ENCODE results near the gene RPP30. TPM values are rescaled to one million over a fixed set of nuclear protein-coding genes. Genes with fewer than 3 reads are reported as not detected.

Gene RPP30
- total RNA-seq, 1 experiment from 2014 or later: 32.4 TPM

- TF ChIP-seq, protein P1, sequence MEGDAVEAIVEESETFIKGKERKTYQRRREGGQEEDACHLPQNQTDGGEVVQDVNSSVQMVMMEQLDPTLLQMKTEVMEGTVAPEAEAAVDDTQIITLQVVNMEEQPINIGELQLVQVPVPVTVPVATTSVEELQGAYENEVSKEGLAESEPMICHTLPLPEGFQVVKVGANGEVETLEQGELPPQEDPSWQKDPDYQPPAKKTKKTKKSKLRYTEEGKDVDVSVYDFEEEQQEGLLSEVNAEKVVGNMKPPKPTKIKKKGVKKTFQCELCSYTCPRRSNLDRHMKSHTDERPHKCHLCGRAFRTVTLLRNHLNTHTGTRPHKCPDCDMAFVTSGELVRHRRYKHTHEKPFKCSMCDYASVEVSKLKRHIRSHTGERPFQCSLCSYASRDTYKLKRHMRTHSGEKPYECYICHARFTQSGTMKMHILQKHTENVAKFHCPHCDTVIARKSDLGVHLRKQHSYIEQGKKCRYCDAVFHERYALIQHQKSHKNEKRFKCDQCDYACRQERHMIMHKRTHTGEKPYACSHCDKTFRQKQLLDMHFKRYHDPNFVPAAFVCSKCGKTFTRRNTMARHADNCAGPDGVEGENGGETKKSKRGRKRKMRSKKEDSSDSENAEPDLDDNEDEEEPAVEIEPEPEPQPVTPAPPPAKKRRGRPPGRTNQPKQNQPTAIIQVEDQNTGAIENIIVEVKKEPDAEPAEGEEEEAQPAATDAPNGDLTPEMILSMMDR (conservative IDR thresholded peaks at IDR 0.05): no peak
- no peak for TF ChIP-seq EZH2 (IDR thresholded peaks at IDR 0.05; ENCODE audit: low read depth)
Observed at GRCh38 chr10:90834326-90834725, 37.4 kb upstream of the RPP30 start.

DNA sequence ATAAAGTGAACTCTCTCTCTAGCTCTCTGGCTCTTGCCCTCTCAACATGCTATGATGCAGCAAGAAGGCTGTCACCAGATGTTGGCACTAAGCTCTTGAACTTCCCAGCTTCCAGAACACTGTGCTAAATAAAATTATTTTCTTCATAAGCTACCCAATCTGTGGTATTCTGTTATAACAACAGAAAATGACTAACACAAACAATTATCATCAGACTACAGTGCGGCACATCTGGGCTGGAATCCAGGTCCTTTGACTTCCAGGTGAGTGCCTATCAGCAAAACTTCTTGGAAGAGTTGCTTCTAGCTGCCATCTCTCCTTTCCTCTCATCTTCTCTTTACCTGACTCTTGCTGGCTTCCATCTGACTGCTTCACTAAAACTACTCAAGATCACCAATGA is 34.3 kb upstream of the RPP30 start:
- no peak for DNase-seq
- Histone ChIP-seq H3K4me2 (no peak overlapping the region), H3K27me3 (ENCODE audit: insufficient read depth, low read depth) (no peaks in the 10 kb centered on the region), H3K79me2 (ENCODE audit: low read depth) (no peaks in the 10 kb centered on the region), H2AFZ (no peak overlapping the region), H3K4me3 (no peak overlapping the region), H3K36me3 (ENCODE audit: low read depth) (no peaks in the 10 kb centered on the region), H3K9me3 (ENCODE audit: insufficient read depth, low read depth) (no peaks in the 10 kb centered on the region), H3K4me1 (replicated peaks; ENCODE audit: insufficient read depth) (no peaks in the 10 kb centered on the region), H3F3A (ENCODE audit: insufficient read depth, low read depth) (no peaks in the 10 kb centered on the region), H3K9me2 (ENCODE audit: insufficient read depth) (no peaks in the 10 kb centered on the region), H4K20me1 (ENCODE audit: insufficient read depth) (no peaks in the 10 kb centered on the region), H3K27ac (no peak overlapping the region)
- BruUV-seq (replicated peaks): no TSS peak
- ChIA-PET POLR2A (ENCODE audit: unreplicated experiment) (no interaction called here), CTCF (no interaction called here)
- no peak for TF ChIP-seq EZH2 (IDR thresholded peaks at IDR 0.05; ENCODE audit: low read depth)
- TF ChIP-seq, protein P1 (conservative IDR thresholded peaks at IDR 0.05): no peak
- intact Hi-C loops (cut with micrococcal nuclease; ENCODE audit: unreplicated experiment): no loop called here

More at GRCh38 chr10:90834326-90834725, 37.4 kb upstream of the RPP30 start:
- H3K4me3 ChIP-seq: no peak overlapping the region
- H3K4me1 ChIP-seq (replicated peaks; ENCODE audit: insufficient read depth): no peaks in the 10 kb centered on the region
- ChIA-PET CTCF (no interaction called here), POLR2A (ENCODE audit: unreplicated experiment) (interaction anchor here (0.7 kb wide), 1 partner anchor 1091 kb away, joined by 3 read pairs; no protein-coding TSS in a partner anchor)
- H3K36me3 ChIP-seq (ENCODE audit: low read depth): no peaks in the 10 kb centered on the region
- no peaks in the 10 kb centered on the region for H4K20me1 ChIP-seq (ENCODE audit: insufficient read depth)
- no peaks in the 10 kb centered on the region for H3F3A ChIP-seq (ENCODE audit: insufficient read depth, low read depth)
- H3K27me3 ChIP-seq (ENCODE audit: insufficient read depth, low read depth): no peaks in the 10 kb centered on the region
- no peaks in the 10 kb centered on the region for H3K9me2 ChIP-seq (ENCODE audit: insufficient read depth)
- no peak overlapping the region for H3K27ac ChIP-seq
- no peak overlapping the region for H3K4me2 ChIP-seq
- no peaks in the 10 kb centered on the region for H3K9me3 ChIP-seq (ENCODE audit: insufficient read depth, low read depth)
- intact Hi-C loops (cut with micrococcal nuclease; ENCODE audit: unreplicated experiment): no loop called here
- DNase-seq: no peak
- no peaks in the 10 kb centered on the region for H3K79me2 ChIP-seq (ENCODE audit: low read depth)
- H2AFZ ChIP-seq: no peak overlapping the region
- no TSS peak for BruUV-seq (replicated peaks)

DNA sequence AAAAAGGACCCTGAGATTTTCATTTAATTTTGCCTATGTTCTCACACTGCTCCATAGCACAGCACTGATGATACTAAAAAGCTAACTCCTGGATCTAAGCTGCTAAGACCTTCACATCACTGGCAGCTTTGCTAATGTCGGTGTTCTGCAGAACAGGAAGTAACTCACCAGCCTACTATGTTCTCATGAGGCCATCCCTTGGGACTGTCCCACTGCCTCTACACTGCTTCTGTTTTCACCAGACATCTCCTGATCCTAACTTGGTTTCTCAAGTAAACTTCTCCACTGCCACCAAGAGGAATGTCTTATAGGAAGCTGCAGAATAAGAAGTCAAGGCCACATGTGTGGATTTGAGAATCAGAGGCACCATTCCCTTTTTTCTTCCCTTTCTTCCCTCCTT is 29.0 kb upstream of the RPP30 start:
- Histone ChIP-seq H3K36me3 (ENCODE audit: low read depth) (no peaks in the 10 kb centered on the region), H3F3A (ENCODE audit: insufficient read depth, low read depth) (no peaks in the 10 kb centered on the region), H3K9me3 (ENCODE audit: insufficient read depth, low read depth) (no peaks in the 10 kb centered on the region), H3K4me1 (replicated peaks; ENCODE audit: insufficient read depth) (no peaks in the 10 kb centered on the region), H4K20me1 (ENCODE audit: insufficient read depth) (no peaks in the 10 kb centered on the region), H3K79me2 (ENCODE audit: low read depth) (no peaks in the 10 kb centered on the region), H3K27me3 (ENCODE audit: insufficient read depth, low read depth) (no peaks in the 10 kb centered on the region), H3K4me3 (no peak overlapping the region), H2AFZ (no peak overlapping the region), H3K27ac (no peak overlapping the region), H3K9me2 (ENCODE audit: insufficient read depth) (no peaks in the 10 kb centered on the region), H3K4me2 (no peak overlapping the region)
- no TSS peak for BruUV-seq (replicated peaks)
- POLR2A ChIA-PET (ENCODE audit: unreplicated experiment): no interaction called here
- no peak for TF ChIP-seq EZH2 (IDR thresholded peaks at IDR 0.05; ENCODE audit: low read depth)
- TF ChIP-seq, protein P1 (conservative IDR thresholded peaks at IDR 0.05): no peak
- intact Hi-C loops (cut with micrococcal nuclease; ENCODE audit: unreplicated experiment): no loop called here
- CTCF ChIA-PET: no interaction called here
- DNase-seq: no peak

Data from PC-9 (cell line).